Osteoblast (primary cell): ENCODE data around the gene JAM2. TPM values are rescaled to one million over a fixed set of nuclear protein-coding genes. Genes with fewer than 3 reads are reported as not detected.

ENCODE experiments used
- DNase-seq: peaks from one replicate; pipeline ENCODE4 v3.0.0; 2011; ENCODE audit warnings: low spot score, mixed read lengths; ENCODE audit not compliant: insufficient read length; ENCODE audit errors: missing footprints
- H2AFZ ChIP-seq: 2 replicates; pipeline ENCODE4 v1.6.0; 2011; ENCODE audit warnings: mild to moderate bottlenecking, low read length
- H3K27ac ChIP-seq: 2 replicates; pipeline ENCODE4 v1.5.1; 2011; ENCODE audit warnings: mild to moderate bottlenecking, low read depth, low read length, moderate library complexity
- H3K27me3 ChIP-seq: 2 replicates; pipeline ENCODE4 v1.6.0; 2012; ENCODE audit warnings: mild to moderate bottlenecking, control low read depth, inconsistent platforms, low read length, moderate library complexity; ENCODE audit not compliant: insufficient read depth
- H3K36me3 ChIP-seq: 2 replicates; pipeline ENCODE4 v1.5.1; 2011; ENCODE audit warnings: mild to moderate bottlenecking, low read length, control low read depth, moderate library complexity; ENCODE audit not compliant: insufficient read depth
- H3K4me1 ChIP-seq: 2 replicates; pipeline ENCODE4 v1.5.1; 2011; ENCODE audit warnings: mild to moderate bottlenecking, low read length, control low read depth, moderate library complexity; ENCODE audit not compliant: insufficient read depth
- H3K4me2 ChIP-seq: 2 replicates; pipeline ENCODE4 v1.6.0; 2011; ENCODE audit warnings: mild to moderate bottlenecking, low read length; ENCODE audit not compliant: insufficient read depth
- H3K4me3 ChIP-seq: fragments of 200-600 bp; sonication (generic); 3 replicates; pipeline ENCODE4 v1.5.1; 2012; ENCODE audit warnings: mild to moderate bottlenecking, low read length, inconsistent platforms; ENCODE audit not compliant: insufficient read depth
- H3K79me2 ChIP-seq: 2 replicates; pipeline ENCODE4 v1.6.0; 2012; ENCODE audit warnings: mild to moderate bottlenecking, low read length, control low read depth, inconsistent platforms; ENCODE audit not compliant: insufficient read depth
- H3K9me3 ChIP-seq: 2 replicates; pipeline ENCODE4 v1.5.1; 2011; ENCODE audit warnings: low read depth, low read length, control low read depth
- H4K20me1 ChIP-seq: 2 replicates; pipeline ENCODE4 v1.6.0; 2012; ENCODE audit warnings: mild to moderate bottlenecking, low read length, control low read depth; ENCODE audit not compliant: insufficient read depth
- CTCF ChIP-seq: IDR thresholded peaks from 2 replicates; pipeline ENCODE4 v1.5.1; 2011; ENCODE audit warnings: mild to moderate bottlenecking, low read depth, low read length, moderate library complexity; ENCODE audit errors: extremely low read depth
- total RNA-seq: library from RNA; depleted of rRNA; stranded (reverse); fragments of >200 nt; gene quantifications from 2 replicates; pipeline ENCODE4 v1.2.3, GENCODE V29; 2012

The JAM2 gene
- total RNA-seq, 1 donor = 1.1 TPM

DNA sequence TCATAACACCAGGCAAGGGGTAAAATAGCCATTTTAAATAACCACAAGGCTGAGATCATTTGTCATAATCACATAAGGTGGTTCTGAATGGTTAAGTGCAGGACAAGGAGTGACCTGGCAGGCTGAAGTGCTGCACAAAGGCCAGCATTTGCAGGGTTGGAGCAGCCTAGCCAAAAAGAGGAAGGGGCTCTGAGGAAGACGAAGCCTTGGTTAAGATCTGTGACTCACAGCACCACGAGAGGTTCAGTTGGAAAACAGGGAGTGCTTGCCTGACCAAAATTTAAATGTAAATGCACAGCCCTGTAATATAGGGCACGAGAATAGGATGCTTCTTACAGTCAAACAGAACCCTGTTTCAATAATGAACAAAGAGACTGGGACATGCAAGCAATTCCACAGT lies 83.6 kb downstream of the JAM2 start:
- no peak for TF ChIP-seq CTCF
- Histone ChIP-seq H4K20me1 (no peaks in the 10 kb centered on the region), H3K79me2 (peaks cover 5% of the 10 kb centered on the region), H3K9me3 (no peaks in the 10 kb centered on the region), H2AFZ (no peak overlapping the region), H3K4me1 (no peaks in the 10 kb centered on the region), H3K27ac (no peak overlapping the region), H3K4me2 (no peak overlapping the region), H3K4me3 (no peak overlapping the region), H3K27me3 (no peaks in the 10 kb centered on the region), H3K36me3 (peaks cover 54% of the 10 kb centered on the region)
- DNase-seq = no peak

GRCh38 chr21:25732091-25732760 lies 93.2 kb downstream of the JAM2 start:
- H3K9me3 ChIP-seq = no peaks in the 10 kb centered on the region
- no peak overlapping the region for H3K4me2 ChIP-seq
- H4K20me1 ChIP-seq = peaks cover 11% of the 10 kb centered on the region
- H3K79me2 ChIP-seq = peaks cover 85% of the 10 kb centered on the region
- H3K36me3 ChIP-seq = peaks cover 30% of the 10 kb centered on the region
- H2AFZ ChIP-seq = no peak overlapping the region
- TF ChIP-seq CTCF = no peak
- H3K4me1 ChIP-seq = peaks cover 17% of the 10 kb centered on the region
- no peak overlapping the region for H3K27ac ChIP-seq
- H3K27me3 ChIP-seq = no peaks in the 10 kb centered on the region
- DNase-seq = no peak
- no peak overlapping the region for H3K4me3 ChIP-seq

GRCh38 chr21:25733859-25734653 lies 95.0 kb downstream of the JAM2 start:
- Histone ChIP-seq H3K4me2 (peak overlapping the region; percentile 80), H3K4me3 (peak overlapping the region; percentile 79), H3K9me3 (no peaks in the 10 kb centered on the region), H3K79me2 (peaks cover 86% of the 10 kb centered on the region), H3K27ac (peak overlapping the region; percentile 94), H3K27me3 (no peaks in the 10 kb centered on the region), H3K4me1 (peaks cover 17% of the 10 kb centered on the region), H2AFZ (peak overlapping the region; percentile 82), H4K20me1 (peaks cover 14% of the 10 kb centered on the region), H3K36me3 (peaks cover 12% of the 10 kb centered on the region)
- DNase-seq = peak; percentile 50
- no peak for TF ChIP-seq CTCF

GRCh38 chr21:25734654-25734903 lies 95.5 kb downstream of the JAM2 start:
- peaks cover 9% of the 10 kb centered on the region for H3K36me3 ChIP-seq
- no peaks in the 10 kb centered on the region for H3K27me3 ChIP-seq
- TF ChIP-seq CTCF = no peak
- H3K9me3 ChIP-seq = no peaks in the 10 kb centered on the region
- DNase-seq = no peak
- peak overlapping the region; percentile 79 for H3K4me3 ChIP-seq
- H3K27ac ChIP-seq = peak overlapping the region; percentile 94
- H4K20me1 ChIP-seq = peaks cover 14% of the 10 kb centered on the region
- H3K4me2 ChIP-seq = peak overlapping the region; percentile 80
- peaks cover 17% of the 10 kb centered on the region for H3K4me1 ChIP-seq
- peaks cover 90% of the 10 kb centered on the region for H3K79me2 ChIP-seq
- peak overlapping the region; percentile 82 for H2AFZ ChIP-seq
